HAP-1 (cell line): ENCODE data around the gene DIPK1A.

ENCODE experiments used
- DNase-seq, 2 experiments: peaks; one replicate each; pipeline ENCODE4 v3.0.0-alpha.2; 2016 to 2020; ENCODE audit warnings: low spot score in 2 of 2
- H3K27me3 ChIP-seq: fragments of 250-450 bp; sonication (Bioruptor Pico); 2 replicates; pipeline ENCODE4 v1.5.1; 2020; ENCODE audit warnings: low read depth, mild to moderate bottlenecking, moderate library complexity
- H3K36me3 ChIP-seq: fragments of 250-450 bp; sonication (Bioruptor Pico); replicated peaks from 2 replicates; pipeline ENCODE4 v1.5.1; 2020; ENCODE audit warnings: mild to moderate bottlenecking
- H3K4me1 ChIP-seq: fragments of 250-450 bp; sonication (Bioruptor Pico); 2 replicates; pipeline ENCODE4 v1.5.1; 2020; ENCODE audit warnings: mild to moderate bottlenecking
- H3K4me3 ChIP-seq: fragments of 250-450 bp; sonication (Bioruptor Pico); 2 replicates; pipeline ENCODE4 v1.5.1; 2020; ENCODE audit warnings: mild to moderate bottlenecking, moderate library complexity
- H3K9me3 ChIP-seq: fragments of 250-450 bp; sonication (Bioruptor Pico); 2 replicates; pipeline ENCODE4 v1.5.1; 2020; ENCODE audit warnings: mild to moderate bottlenecking, moderate library complexity
- in situ Hi-C: fragments of 300-500 bp; cut with MboI; formaldehyde crosslinking; loops from 3 replicates; pipeline ENCODE4 v1.14.3; 2020; ENCODE audit warnings: low sequenced_read_pairs, inconsistent platforms, mixed read lengths

DIPK1A gene

GRCh38 chr1:92931691-92932090, 29.6 kb downstream of the DIPK1A start:
- Histone ChIP-seq H3K9me3 (no peaks in the 10 kb centered on the region), H3K4me1 (no peaks in the 10 kb centered on the region; the same call in 1 of the 2 replicates)

GRCh38 chr1:92929461-92929860, 31.8 kb downstream of the DIPK1A start:
- H3K4me3 ChIP-seq: no peak overlapping the region
- H3K27me3 ChIP-seq: peaks cover 11% of the 10 kb centered on the region
- H3K9me3 ChIP-seq: no peaks in the 10 kb centered on the region
- H3K4me1 ChIP-seq: no peaks in the 10 kb centered on the region; the same call in 1 of the 2 replicates
- no peaks in the 10 kb centered on the region for H3K36me3 ChIP-seq
- in situ Hi-C loops: no loop called here
- no peak for DNase-seq

More at GRCh38 chr1:92931691-92932090, 29.6 kb downstream of the DIPK1A start:
- no peaks in the 10 kb centered on the region for H3K36me3 ChIP-seq
- peaks cover 12% of the 10 kb centered on the region for H3K27me3 ChIP-seq
- no peak for DNase-seq
- no peak overlapping the region for H3K4me3 ChIP-seq
- in situ Hi-C loops: no loop called here

GRCh38 chr1:92927870-92928269, 33.4 kb downstream of the DIPK1A start:
- DNase-seq: no peak
- H3K4me3 ChIP-seq: no peak overlapping the region
- no peaks in the 10 kb centered on the region for H3K4me1 ChIP-seq
- in situ Hi-C loops: no loop called here
- peaks cover 14% of the 10 kb centered on the region for H3K27me3 ChIP-seq
- H3K9me3 ChIP-seq: no peaks in the 10 kb centered on the region
- no peaks in the 10 kb centered on the region for H3K36me3 ChIP-seq

GRCh38 chr1:92926873-92927272, 34.4 kb downstream of the DIPK1A start:
- no peak for DNase-seq
- in situ Hi-C loops: no loop called here
- H3K9me3 ChIP-seq: no peaks in the 10 kb centered on the region
- no peaks in the 10 kb centered on the region for H3K4me1 ChIP-seq
- no peak overlapping the region for H3K4me3 ChIP-seq
- no peaks in the 10 kb centered on the region for H3K36me3 ChIP-seq
- peaks cover 19% of the 10 kb centered on the region for H3K27me3 ChIP-seq

- Histone ChIP-seq H3K27me3 (peaks cover 36% of the 10 kb centered on the region), H3K4me1 (no peaks in the 10 kb centered on the region), H3K36me3 (no peaks in the 10 kb centered on the region), H3K9me3 (no peaks in the 10 kb centered on the region), H3K4me3 (no peak overlapping the region)
- no peak for DNase-seq
- in situ Hi-C loops: no loop called here
Observed at GRCh38 chr1:92924501-92924900, 36.8 kb downstream of the DIPK1A start.

GRCh38 chr1:92923664-92924063, 37.6 kb downstream of the DIPK1A start:
- Histone ChIP-seq H3K27me3 (peaks cover 42% of the 10 kb centered on the region), H3K9me3 (no peaks in the 10 kb centered on the region), H3K4me3 (no peak overlapping the region), H3K36me3 (no peaks in the 10 kb centered on the region), H3K4me1 (no peaks in the 10 kb centered on the region)
- no peak for DNase-seq
- in situ Hi-C loops: no loop called here

- H3K9me3 ChIP-seq: no peaks in the 10 kb centered on the region
- in situ Hi-C loops: no loop called here
- no peak overlapping the region for H3K4me3 ChIP-seq
- peaks cover 47% of the 10 kb centered on the region for H3K27me3 ChIP-seq
- H3K36me3 ChIP-seq: no peaks in the 10 kb centered on the region
- H3K4me1 ChIP-seq: no peaks in the 10 kb centered on the region
- no peak for DNase-seq
Observed at GRCh38 chr1:92922356-92923035, 38.8 kb downstream of the DIPK1A start.

GRCh38 chr1:92921031-92922023, 39.9 kb downstream of the DIPK1A start:
- DNase-seq: no peak
- no peaks in the 10 kb centered on the region for H3K36me3 ChIP-seq
- in situ Hi-C loops: no loop called here
- no peaks in the 10 kb centered on the region for H3K9me3 ChIP-seq
- no peak overlapping the region for H3K4me3 ChIP-seq
- no peaks in the 10 kb centered on the region for H3K4me1 ChIP-seq
- H3K27me3 ChIP-seq: peaks cover 49% of the 10 kb centered on the region

- Histone ChIP-seq H3K36me3 (no peaks in the 10 kb centered on the region), H3K4me3 (no peak overlapping the region), H3K4me1 (no peaks in the 10 kb centered on the region), H3K9me3 (no peaks in the 10 kb centered on the region), H3K27me3 (peaks cover 47% of the 10 kb centered on the region)
- in situ Hi-C loops: no loop called here
- no peak for DNase-seq
Observed at GRCh38 chr1:92916899-92917298, 44.4 kb downstream of the DIPK1A start.

- Histone ChIP-seq H3K4me3 (no peak overlapping the region), H3K27me3 (peaks cover 34% of the 10 kb centered on the region), H3K9me3 (no peaks in the 10 kb centered on the region), H3K4me1 (no peaks in the 10 kb centered on the region), H3K36me3 (no peaks in the 10 kb centered on the region)
- in situ Hi-C loops: no loop called here
- no peak for DNase-seq
Observed at GRCh38 chr1:92915547-92915946, 45.7 kb downstream of the DIPK1A start.

- H3K9me3 ChIP-seq: no peaks in the 10 kb centered on the region
- in situ Hi-C loops: no loop called here
- H3K36me3 ChIP-seq: no peaks in the 10 kb centered on the region
- no peak overlapping the region for H3K4me3 ChIP-seq
- DNase-seq: no peak
- peaks cover 3% of the 10 kb centered on the region; the same call in 1 of the 2 replicates for H3K4me1 ChIP-seq
- H3K27me3 ChIP-seq: peaks cover 18% of the 10 kb centered on the region
Observed at GRCh38 chr1:92913093-92913819, 48.0 kb downstream of the DIPK1A start.

- H3K27me3 ChIP-seq: peaks cover 10% of the 10 kb centered on the region
- no peak for DNase-seq
- no peak overlapping the region for H3K4me3 ChIP-seq
- no peaks in the 10 kb centered on the region for H3K9me3 ChIP-seq
- no peaks in the 10 kb centered on the region for H3K36me3 ChIP-seq
- peaks cover 3% of the 10 kb centered on the region; the same call in 1 of the 2 replicates for H3K4me1 ChIP-seq
- in situ Hi-C loops: no loop called here
Observed at GRCh38 chr1:92910081-92910480, 51.2 kb downstream of the DIPK1A start.

- H3K27me3 ChIP-seq: peaks cover 10% of the 10 kb centered on the region
- in situ Hi-C loops: no loop called here
- no peak for DNase-seq
- H3K36me3 ChIP-seq: no peaks in the 10 kb centered on the region
- no peak overlapping the region for H3K4me3 ChIP-seq
- H3K4me1 ChIP-seq: peaks cover 3% of the 10 kb centered on the region; the same call in 1 of the 2 replicates
- H3K9me3 ChIP-seq: no peaks in the 10 kb centered on the region
Observed at GRCh38 chr1:92909321-92909720, 51.9 kb downstream of the DIPK1A start.
